ENCODE measurements around the gene MYCBPAP. TPM values are rescaled to one million over a fixed set of nuclear protein-coding genes. Genes with fewer than 3 reads are reported as not detected.

The MYCBPAP gene
- total and polyA plus RNA-seq, 4 donors = 0.73 to 6.4 (median 2.8) TPM

GRCh38 chr17:50531428-50532025 is 23.3 kb downstream of the MYCBPAP start:
- 67 to 68% methylated on average over 6 of the region's 6 CpGs for WGBS, 2 donors
- Histone ChIP-seq H3K27me3 (ENCODE audit: control insufficient read depth in 3 of 3, insufficient read depth in 3 of 3, low read length in 2 of 3) (peaks cover 0 to 4% (median 4%) of the 10 kb centered on the region in 3 donors), H3K36me3 (ENCODE audit: control insufficient read depth in 4 of 4, insufficient read depth in 4 of 4, low read length in 4 of 4) (no peaks in the 10 kb centered on the region), H3K27ac (ENCODE audit: low read depth in 1 of 2, low read length in 1 of 2) (no peak overlapping the region), H3K9me3 (ENCODE audit: control insufficient read depth in 4 of 4, insufficient read depth in 3 of 4, low read length in 3 of 4) (peaks cover 0 to 1% (median 0%) of the 10 kb centered on the region in 4 donors), H3K9ac (ENCODE audit: insufficient read depth in 1 of 2, low read length in 2 of 2) (no peak overlapping the region), H3K4me1 (ENCODE audit: control insufficient read depth in 5 of 5, insufficient read depth in 5 of 5, low read length in 5 of 5) (peaks cover 0 to 32% (median 7%) of the 10 kb centered on the region in 5 donors), H3K4me3 (no peak overlapping the region)
- ATAC-seq (ENCODE audit: insufficient read depth, low FRiP score) (no peak), DNase-seq (no peak)
- no peak for TF ChIP-seq CTCF (IDR thresholded peaks at IDR 0.05; ENCODE audit: control extremely low read depth, extremely low read depth)

DNA sequence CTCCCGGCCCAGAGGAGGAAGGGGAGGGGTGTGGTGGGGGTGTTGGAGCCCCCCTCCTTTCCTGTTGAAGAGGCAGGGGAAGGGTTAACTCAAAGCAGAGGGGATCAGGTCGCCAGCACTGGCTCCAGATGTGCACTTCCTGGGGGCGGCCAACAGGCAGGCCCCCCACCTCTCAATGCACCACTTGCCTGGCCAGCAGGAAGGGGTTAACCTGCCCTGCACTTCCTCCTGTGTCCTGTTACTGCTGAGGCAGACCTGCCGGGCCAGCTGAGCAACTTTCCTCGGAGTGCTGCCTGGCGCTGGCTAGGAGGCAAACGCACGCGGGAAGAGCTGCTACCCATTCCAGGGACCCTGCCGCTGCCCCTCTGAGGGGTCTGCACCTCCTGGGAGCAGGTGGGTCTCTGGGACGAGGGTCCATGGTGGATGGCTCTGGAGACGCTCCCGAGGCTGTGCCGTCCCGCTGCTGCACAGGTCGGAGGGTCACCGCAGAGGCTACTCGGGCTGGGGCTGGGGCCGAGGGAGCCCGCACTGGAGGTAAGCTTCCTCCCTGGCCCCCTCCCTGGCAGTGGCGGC is 24.3 kb downstream of the MYCBPAP start, which contains the start of gene EPN3:
TSS of gene EPN3 (plus strand) at position 284 of the 573 bp plus-strand sequence. CDS start 3,822 bp downstream, outside the sequence.
- 3 to 4% methylated on average over 21 of the region's 21 CpGs for WGBS, 2 donors
- Histone ChIP-seq H3K9ac (ENCODE audit: insufficient read depth in 1 of 2, low read length in 2 of 2) (peak within 1 kb of the TSS in 1 of 2 donors; percentile 16), H3K36me3 (ENCODE audit: control insufficient read depth in 4 of 4, insufficient read depth in 4 of 4, low read length in 4 of 4) (no peaks in the 10 kb centered on the region), H3K27ac (ENCODE audit: low read depth in 1 of 2, low read length in 1 of 2) (no peak within 1 kb of the TSS), H3K9me3 (ENCODE audit: control insufficient read depth in 4 of 4, insufficient read depth in 3 of 4, low read length in 3 of 4) (peaks cover 0 to 1% (median 0%) of the 10 kb centered on the region in 4 donors), H3K27me3 (ENCODE audit: control insufficient read depth in 3 of 3, insufficient read depth in 3 of 3, low read length in 2 of 3) (peaks cover 0 to 4% (median 4%) of the 10 kb centered on the region in 3 donors), H3K4me3 (no peak within 1 kb of the TSS), H3K4me1 (ENCODE audit: control insufficient read depth in 5 of 5, insufficient read depth in 5 of 5, low read length in 5 of 5) (peaks cover 0 to 32% (median 7%) of the 10 kb centered on the region in 5 donors)
- DNase-seq = peak; percentile 59 to 78 (median 72)
- no peak for ATAC-seq (ENCODE audit: insufficient read depth, low FRiP score)
- no peak for TF ChIP-seq CTCF (IDR thresholded peaks at IDR 0.05; ENCODE audit: control extremely low read depth, extremely low read depth)

DNA sequence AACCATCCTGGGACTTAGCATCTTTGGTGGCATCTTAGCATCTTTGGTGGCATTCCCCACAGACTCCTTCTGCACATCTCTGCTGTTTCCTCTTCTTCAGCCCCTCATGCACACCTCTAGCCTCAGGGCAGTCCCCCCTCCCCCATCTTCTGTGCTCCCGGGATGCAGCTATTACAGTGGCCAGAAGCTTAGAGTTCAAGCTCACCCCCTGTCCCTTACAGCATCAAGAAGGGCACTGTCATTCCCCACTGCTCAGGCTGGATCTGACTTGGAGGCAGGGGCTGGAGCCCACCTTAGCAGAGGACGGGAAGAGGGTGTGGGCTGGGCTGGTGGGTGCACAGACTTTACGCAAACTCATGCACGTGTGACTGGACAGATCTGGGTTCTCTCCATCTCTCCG is 24.9 kb downstream of the MYCBPAP start:
- peaks cover 0 to 4% (median 4%) of the 10 kb centered on the region in 3 donors for H3K27me3 ChIP-seq (ENCODE audit: control insufficient read depth in 3 of 3, insufficient read depth in 3 of 3, low read length in 2 of 3)
- H3K4me1 ChIP-seq (ENCODE audit: control insufficient read depth in 5 of 5, insufficient read depth in 5 of 5, low read length in 5 of 5) = peaks cover 0 to 32% (median 7%) of the 10 kb centered on the region in 5 donors
- peak overlapping the region in 1 of 2 donors; percentile 16 for H3K9ac ChIP-seq (ENCODE audit: insufficient read depth in 1 of 2, low read length in 2 of 2)
- ATAC-seq (ENCODE audit: insufficient read depth, low FRiP score) = no peak
- TF ChIP-seq CTCF (IDR thresholded peaks at IDR 0.05; ENCODE audit: control extremely low read depth, extremely low read depth) = no peak
- H3K9me3 ChIP-seq (ENCODE audit: control insufficient read depth in 4 of 4, insufficient read depth in 3 of 4, low read length in 3 of 4) = peaks cover 0 to 1% (median 0%) of the 10 kb centered on the region in 4 donors
- H3K36me3 ChIP-seq (ENCODE audit: control insufficient read depth in 4 of 4, insufficient read depth in 4 of 4, low read length in 4 of 4) = no peaks in the 10 kb centered on the region
- H3K27ac ChIP-seq (ENCODE audit: low read depth in 1 of 2, low read length in 1 of 2) = no peak overlapping the region
- WGBS, 2 donors = 17 to 29% methylated on average over 5 of the region's 5 CpGs
- no peak overlapping the region for H3K4me3 ChIP-seq
- no peak for DNase-seq
